GM19397 (cell line): ENCODE results near the gene CCKAR.

Experiments
- ATAC-seq: cut with Tn5 transposase; IDR thresholded peaks from one replicate; pipeline ENCODE4 v1.9.1; 2021; ENCODE audit warnings: mild to moderate bottlenecking, moderate library complexity; ENCODE audit not compliant: unreplicated experiment

CCKAR gene

GRCh38 chr4:26462874-26463273, 27.4 kb downstream of the CCKAR start:
- no peak for ATAC-seq

GRCh38 chr4:26459756-26460530, 30.3 kb downstream of the CCKAR start:
- no peak for ATAC-seq

GRCh38 chr4:26459054-26459755, 31.1 kb downstream of the CCKAR start:
- ATAC-seq = no peak

GRCh38 chr4:26458157-26458561, 32.1 kb downstream of the CCKAR start:
- no peak for ATAC-seq

- ATAC-seq = no peak
Measured at GRCh38 chr4:26457412-26457811, 32.9 kb downstream of the CCKAR start.

GRCh38 chr4:26455571-26455970, 34.7 kb downstream of the CCKAR start:
- ATAC-seq = no peak

GRCh38 chr4:26454961-26455360, 35.3 kb downstream of the CCKAR start:
- ATAC-seq = no peak

GRCh38 chr4:26452565-26453531, 37.4 kb downstream of the CCKAR start:
- no peak for ATAC-seq

GRCh38 chr4:26451597-26451996, 38.7 kb downstream of the CCKAR start:
- ATAC-seq = no peak

- no peak for ATAC-seq
Measured at GRCh38 chr4:26450418-26450817, 39.9 kb downstream of the CCKAR start.

- no peak for ATAC-seq
Measured at GRCh38 chr4:26447378-26447777, 42.9 kb downstream of the CCKAR start.

- no peak for ATAC-seq
Measured at GRCh38 chr4:26441771-26442170, 48.5 kb downstream of the CCKAR start.

GRCh38 chr4:26441102-26441501, 49.2 kb downstream of the CCKAR start:
- no peak for ATAC-seq

- ATAC-seq = no peak
Measured at GRCh38 chr4:26434030-26434639, 56.1 kb downstream of the CCKAR start.

GRCh38 chr4:26433556-26433955, 56.7 kb downstream of the CCKAR start:
- ATAC-seq = no peak

- no peak for ATAC-seq
Measured at GRCh38 chr4:26432419-26432818, 57.9 kb downstream of the CCKAR start.

GRCh38 chr4:26431461-26432180, 58.7 kb downstream of the CCKAR start:
- no peak for ATAC-seq
